ENCODE results near the gene C9orf85.

C9orf85 gene

DNA sequence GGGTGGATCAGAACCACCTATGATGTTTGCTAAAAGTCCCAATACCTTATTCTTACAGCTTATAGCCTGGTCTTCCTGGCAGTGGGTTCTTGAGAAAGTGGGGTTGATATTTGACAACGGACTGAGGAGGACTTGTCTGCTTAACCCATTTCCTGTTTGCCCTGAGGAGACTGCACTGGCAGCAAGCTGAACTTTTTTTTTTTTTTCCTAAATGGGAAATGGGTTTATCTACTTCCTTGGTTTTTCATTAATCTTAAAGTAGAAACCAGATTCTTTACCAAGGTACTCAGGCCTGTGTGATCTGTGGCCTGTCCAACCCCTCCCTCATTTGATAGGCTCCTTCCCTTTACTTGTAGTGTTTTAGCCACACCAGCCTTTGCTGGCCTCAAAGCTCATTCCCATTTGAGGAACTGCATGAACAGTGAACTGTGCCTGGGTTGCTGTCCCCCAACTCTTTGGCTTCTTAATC is 101.9 kb downstream of the C9orf85 start:
- DNase-seq, result no peak

DNA sequence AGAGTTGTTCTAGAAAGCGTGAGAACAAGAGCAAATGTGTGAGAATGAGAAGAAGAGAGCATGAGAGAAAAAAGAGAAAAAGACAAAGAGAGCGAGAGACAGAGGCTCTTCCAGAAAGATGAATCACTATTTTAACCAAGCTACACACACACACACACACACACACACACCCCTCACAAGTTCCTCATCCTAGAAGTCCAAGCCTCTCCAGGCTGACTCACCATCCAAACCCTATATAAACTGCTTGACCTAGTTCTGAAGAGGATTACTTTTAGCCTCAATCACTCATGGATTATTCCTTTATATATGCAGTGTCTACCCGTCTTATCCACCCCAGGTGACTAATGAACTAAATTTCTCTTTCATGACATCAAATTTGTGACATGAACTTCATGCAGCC is 111.4 kb downstream of the C9orf85 start:
- DNase-seq, result peak; percentile 89

Data from fibroblast of skin of right quadriceps (primary cell).